GM23248 (cell line): ENCODE results near the gene CARD16. TPM values are rescaled to one million over a fixed set of nuclear protein-coding genes. Genes with fewer than 3 reads are reported as not detected.

Source experiments
- DNase-seq: peaks from one replicate; pipeline ENCODE4 v3.0.0-alpha.2; 2015
- H2AFZ ChIP-seq: fragments of 200-600 bp; sonication (generic); 2 replicates; pipeline ENCODE4 v1.6.1; 2016; ENCODE audit warnings: antibody characterized with exemption
- H3F3A ChIP-seq: fragments of 200-600 bp; sonication (generic); 2 replicates; pipeline ENCODE4 v1.6.1; 2016; ENCODE audit warnings: mild to moderate bottlenecking, antibody characterized with exemption, mixed run types; ENCODE audit not compliant: insufficient read depth
- H3K27ac ChIP-seq: fragments of 200-600 bp; sonication (generic); 2 replicates; pipeline ENCODE4 v1.5.1; 2016; ENCODE audit warnings: mild to moderate bottlenecking
- H3K27me3 ChIP-seq: fragments of 200-600 bp; sonication (generic); replicated peaks from 2 replicates; pipeline ENCODE4 v1.6.1; 2016; ENCODE audit warnings: mild to moderate bottlenecking; ENCODE audit not compliant: insufficient read depth
- H3K36me3 ChIP-seq: fragments of 200-600 bp; sonication (generic); 2 replicates; pipeline ENCODE4 v1.6.1; 2016; ENCODE audit warnings: low read depth, mild to moderate bottlenecking
- H3K4me1 ChIP-seq: fragments of 200-600 bp; sonication (generic); 2 replicates; pipeline ENCODE4 v1.6.1; 2016; ENCODE audit warnings: mild to moderate bottlenecking; ENCODE audit not compliant: insufficient read depth
- H3K4me2 ChIP-seq: fragments of 200-600 bp; sonication (generic); one replicate; pipeline ENCODE4 v1.6.1; 2016; ENCODE audit warnings: mild to moderate bottlenecking; ENCODE audit not compliant: unreplicated experiment
- H3K4me3 ChIP-seq: fragments of 200-600 bp; sonication (generic); 2 replicates; pipeline ENCODE4 v1.5.1; 2016; ENCODE audit warnings: mild to moderate bottlenecking
- H3K79me2 ChIP-seq: fragments of 200-600 bp; sonication (generic); 2 replicates; pipeline ENCODE4 v1.6.1; 2016; ENCODE audit warnings: mild to moderate bottlenecking; ENCODE audit not compliant: insufficient read depth
- H3K9ac ChIP-seq: fragments of 200-600 bp; sonication (generic); 2 replicates; pipeline ENCODE4 v1.6.1; 2016; ENCODE audit warnings: mild to moderate bottlenecking
- H3K9me2 ChIP-seq: fragments of 200-600 bp; sonication (generic); 2 replicates; pipeline ENCODE4 v1.6.1; 2016; ENCODE audit warnings: mixed run types, mild to moderate bottlenecking, moderate library complexity; ENCODE audit not compliant: insufficient read depth
- H3K9me3 ChIP-seq: fragments of 200-600 bp; sonication (generic); one replicate; pipeline ENCODE4 v1.6.1; 2017; ENCODE audit warnings: low read depth
- H4K20me1 ChIP-seq: fragments of 200-600 bp; sonication (generic); 2 replicates; pipeline ENCODE4 v1.6.0; 2016; ENCODE audit not compliant: insufficient read depth
- EZH2 ChIP-seq: fragments of 200-600 bp; sonication (generic); IDR thresholded peaks from 2 replicates; pipeline ENCODE4 v1.6.1; 2018; ENCODE audit warnings: antibody characterized with exemption, mild to moderate bottlenecking; ENCODE audit not compliant: insufficient read depth, poor library complexity, severe bottlenecking
- EZH2phosphoT487 ChIP-seq: fragments of 200-600 bp; sonication (generic); IDR thresholded peaks from 2 replicates; pipeline ENCODE4 v1.6.1; 2018; ENCODE audit warnings: antibody characterized with exemption, moderate library complexity, mild to moderate bottlenecking, low read depth; ENCODE audit not compliant: insufficient read depth
- WGBS, 2 experiments: methylation state at CpG; one replicate each; pipeline ENCODE4 v1.1.6; 2015 to 2017; ENCODE audit warnings: low lambda C conversion rate in 2 of 2, low coverage in 1 of 2; ENCODE audit errors: missing lambda C conversion rate in 2 of 2; 5-methylcytosine and 5-hydroxymethylcytosine counted together
- in situ Hi-C: fragments of 300-500 bp; cut with MboI; formaldehyde crosslinking; loops from 2 replicates; pipeline ENCODE4 v1.15.0; 2020
- polyA plus RNA-seq: library from polyadenylated mRNA; unstranded; fragments of >200 nt; fragmentation: Nextera tagmentation; extraction: Ambion mirVana; gene quantifications from 2 replicates; pipeline ENCODE4 v1.2.1, GENCODE V29; 2016
- total RNA-seq: library from RNA; depleted of rRNA; stranded (reverse); fragments of >200 nt; shearing (Covaris generic); gene quantifications from 2 replicates; pipeline ENCODE4 v1.2.3, GENCODE V29; 2014

The CARD16 gene
- total and polyA plus RNA-seq, 2 experiments from 2014 or later: not detected

GRCh38 chr11:105033343-105033742, 11.8 kb downstream of the CARD16 start:
- H3K36me3 ChIP-seq: no peaks in the 10 kb centered on the region
- H3K27ac ChIP-seq: no peak overlapping the region
- no peak overlapping the region for H3K9ac ChIP-seq
- H2AFZ ChIP-seq: no peak overlapping the region
- H3K27me3 ChIP-seq: no peaks in the 10 kb centered on the region
- H3K9me2 ChIP-seq: no peaks in the 10 kb centered on the region; the same call in 1 of the 2 replicates
- in situ Hi-C loops: no loop called here
- no peak overlapping the region for H3K4me3 ChIP-seq
- peaks cover 8% of the 10 kb centered on the region; the same call in 1 of the 2 replicates for H3F3A ChIP-seq
- peaks cover 17% of the 10 kb centered on the region for H3K4me1 ChIP-seq
- no peaks in the 10 kb centered on the region for H3K79me2 ChIP-seq
- no peak overlapping the region for H3K4me2 ChIP-seq
- H4K20me1 ChIP-seq: no peaks in the 10 kb centered on the region
- no peak for DNase-seq
- no peaks in the 10 kb centered on the region for H3K9me3 ChIP-seq
- WGBS, 2 experiments: 70 to 72% methylated on average over 3 of the region's 3 CpGs
- TF ChIP-seq EZH2phosphoT487: no peak
- no peak for TF ChIP-seq EZH2

- Histone ChIP-seq H3K9ac (no peak overlapping the region), H3K4me2 (no peak overlapping the region), H3F3A (peaks cover 8% of the 10 kb centered on the region; the same call in 1 of the 2 replicates), H3K9me2 (no peaks in the 10 kb centered on the region; the same call in 1 of the 2 replicates), H3K27ac (no peak overlapping the region), H3K36me3 (no peaks in the 10 kb centered on the region), H4K20me1 (no peaks in the 10 kb centered on the region), H3K27me3 (no peaks in the 10 kb centered on the region), H3K4me1 (peaks cover 17% of the 10 kb centered on the region), H3K4me3 (no peak overlapping the region), H3K79me2 (no peaks in the 10 kb centered on the region), H3K9me3 (no peaks in the 10 kb centered on the region), H2AFZ (no peak overlapping the region)
- DNase-seq: no peak
- TF ChIP-seq EZH2phosphoT487 (no peak), EZH2 (no peak)
- in situ Hi-C loops: no loop called here
- WGBS, 2 experiments: 77 to 85% methylated on average over 2 of the region's 2 CpGs
Observed at GRCh38 chr11:105032495-105032894, 12.6 kb downstream of the CARD16 start.

- no peak for DNase-seq
- Histone ChIP-seq H3K9me3 (no peaks in the 10 kb centered on the region), H3K9me2 (no peaks in the 10 kb centered on the region; the same call in 1 of the 2 replicates), H2AFZ (no peak overlapping the region), H3K4me1 (no peaks in the 10 kb centered on the region), H3K36me3 (no peaks in the 10 kb centered on the region), H4K20me1 (no peaks in the 10 kb centered on the region), H3K27me3 (no peaks in the 10 kb centered on the region), H3K4me2 (no peak overlapping the region), H3K79me2 (no peaks in the 10 kb centered on the region), H3K4me3 (no peak overlapping the region), H3K9ac (no peak overlapping the region), H3K27ac (no peak overlapping the region), H3F3A (no peaks in the 10 kb centered on the region)
- WGBS, 2 experiments: 74 to 75% methylated on average over 3 of the region's 3 CpGs
- TF ChIP-seq EZH2 (no peak), EZH2phosphoT487 (no peak)
- in situ Hi-C loops: no loop called here
Observed at GRCh38 chr11:105027678-105028077, 17.5 kb downstream of the CARD16 start.

GRCh38 chr11:105024394-105024793, 20.7 kb downstream of the CARD16 start:
- TF ChIP-seq EZH2: no peak
- TF ChIP-seq EZH2phosphoT487: no peak
- H3K9me3 ChIP-seq: no peaks in the 10 kb centered on the region
- no peaks in the 10 kb centered on the region for H3K4me1 ChIP-seq
- H4K20me1 ChIP-seq: no peaks in the 10 kb centered on the region
- no peak overlapping the region for H3K4me3 ChIP-seq
- no peaks in the 10 kb centered on the region for H3K27me3 ChIP-seq
- no peak for DNase-seq
- no peak overlapping the region for H2AFZ ChIP-seq
- no peaks in the 10 kb centered on the region; the same call in 1 of the 2 replicates for H3K9me2 ChIP-seq
- no peaks in the 10 kb centered on the region for H3K79me2 ChIP-seq
- H3K36me3 ChIP-seq: no peaks in the 10 kb centered on the region
- H3K27ac ChIP-seq: no peak overlapping the region
- 56 to 67% methylated on average over 1 of the region's 1 CpG for WGBS, 2 experiments
- in situ Hi-C loops: no loop called here
- no peaks in the 10 kb centered on the region for H3F3A ChIP-seq
- H3K4me2 ChIP-seq: no peak overlapping the region
- H3K9ac ChIP-seq: no peak overlapping the region

DNA sequence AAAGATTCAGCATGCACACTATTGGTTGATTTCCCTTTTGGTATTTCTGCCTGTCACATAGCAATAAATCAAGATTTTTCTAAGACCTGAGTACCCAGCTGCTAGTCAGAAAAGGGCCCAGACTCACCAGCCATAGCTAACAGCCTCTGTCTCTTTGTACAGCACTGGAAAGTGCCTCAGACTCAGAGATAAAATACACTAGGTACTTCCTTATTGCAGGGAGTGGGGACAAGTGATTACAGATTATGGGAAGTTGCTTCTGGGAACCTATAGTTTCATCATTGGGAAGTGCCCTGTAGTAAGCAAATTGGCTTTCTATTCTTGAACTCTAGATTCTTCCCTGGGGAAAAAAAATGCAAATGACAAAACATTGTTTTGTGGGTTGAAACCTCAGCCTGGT, 22.1 kb downstream of the CARD16 start, which contains the start of gene CASP5:
CASP5 (minus strand) TSS at position 166 of the 400 bp plus-strand sequence; CDS start at position 134, 32 bp downstream.
- no peak for DNase-seq
- TF ChIP-seq EZH2 (no peak), EZH2phosphoT487 (no peak)
- Histone ChIP-seq H3K27me3 (no peaks in the 10 kb centered on the region), H2AFZ (no peak within 1 kb of the TSS), H3K4me1 (no peaks in the 10 kb centered on the region), H4K20me1 (no peaks in the 10 kb centered on the region), H3K27ac (no peak within 1 kb of the TSS), H3K4me3 (no peak within 1 kb of the TSS), H3K9ac (no peak within 1 kb of the TSS), H3K9me3 (no peaks in the 10 kb centered on the region), H3K4me2 (no peak within 1 kb of the TSS), H3K79me2 (no peaks in the 10 kb centered on the region), H3F3A (no peaks in the 10 kb centered on the region), H3K9me2 (no peaks in the 10 kb centered on the region), H3K36me3 (no peaks in the 10 kb centered on the region)
- in situ Hi-C loops: no loop called here
